GM21367 (cell line): ENCODE data around the gene ABCA13.

Experiments
- ATAC-seq: cut with Tn5 transposase; IDR thresholded peaks from one replicate; pipeline ENCODE4 v1.9.1; 2021; ENCODE audit not compliant: unreplicated experiment

The ABCA13 gene

GRCh38 chr7:48426331-48426965 lies 255.2 kb downstream of the ABCA13 start:
- no peak for ATAC-seq

GRCh38 chr7:48426966-48427555 lies 255.8 kb downstream of the ABCA13 start:
- no peak for ATAC-seq

GRCh38 chr7:48427671-48428070 lies 256.4 kb downstream of the ABCA13 start:
- ATAC-seq, result no peak

GRCh38 chr7:48428091-48428684 lies 256.9 kb downstream of the ABCA13 start:
- no peak for ATAC-seq

GRCh38 chr7:48429117-48429516 lies 257.9 kb downstream of the ABCA13 start:
- ATAC-seq, result no peak

GRCh38 chr7:48438206-48438605 lies 266.9 kb downstream of the ABCA13 start:
- ATAC-seq, result no peak

- ATAC-seq, result no peak
These were observed 270.7 kb downstream of the ABCA13 start for GRCh38 chr7:48441848-48442492.

GRCh38 chr7:48443051-48443450 lies 271.8 kb downstream of the ABCA13 start:
- ATAC-seq, result no peak

GRCh38 chr7:48446721-48447120 lies 275.5 kb downstream of the ABCA13 start:
- no peak for ATAC-seq

GRCh38 chr7:48452218-48452617 lies 281.0 kb downstream of the ABCA13 start:
- no peak for ATAC-seq

GRCh38 chr7:48454750-48455192 lies 283.5 kb downstream of the ABCA13 start:
- ATAC-seq, result no peak

GRCh38 chr7:48455363-48455762 lies 284.1 kb downstream of the ABCA13 start:
- ATAC-seq, result no peak

GRCh38 chr7:48458701-48459524 lies 287.7 kb downstream of the ABCA13 start:
- no peak for ATAC-seq

- ATAC-seq, result no peak
These were observed 295.5 kb downstream of the ABCA13 start for GRCh38 chr7:48466713-48467112.

- ATAC-seq, result no peak
These were observed 299.9 kb downstream of the ABCA13 start for GRCh38 chr7:48471196-48471595.

GRCh38 chr7:48472640-48473039 lies 301.4 kb downstream of the ABCA13 start:
- ATAC-seq, result no peak

GRCh38 chr7:48473205-48473865 lies 302.1 kb downstream of the ABCA13 start:
- no peak for ATAC-seq

- no peak for ATAC-seq
These were observed 310.0 kb downstream of the ABCA13 start for GRCh38 chr7:48481235-48481634.

- ATAC-seq, result no peak
These were observed 326.3 kb downstream of the ABCA13 start for GRCh38 chr7:48497521-48497920.

GRCh38 chr7:48502021-48502420 lies 330.8 kb downstream of the ABCA13 start:
- no peak for ATAC-seq

GRCh38 chr7:48505051-48505450 lies 333.8 kb downstream of the ABCA13 start:
- ATAC-seq, result no peak
